K562 (cell line): Measurements from ENCODE around the gene SPATA31C1. TPM values are rescaled to one million over a fixed set of nuclear protein-coding genes. Genes with fewer than 3 reads are reported as not detected.

Experiments used
- ATAC-seq: fragments of 200-7000 bp; cut with Tn5 transposase; 3 replicates; pipeline ENCODE4 v1.9.1; 2020; ENCODE audit warnings: moderate library complexity
- BruUV-seq: library from RNA; stranded (reverse); fragments of 400-500 nt; replicated peaks from 2 replicates; lab custom pipeline; 2021; lab: Mats Ljungman, UMichigan
- CTCF ChIA-PET: fragments of 300-600 bp; formaldehyde crosslinking; extraction: SDS; loops from one replicate; lab custom pipeline; 2021; ENCODE audit warnings: low intra/inter-chr PET ratio; lab: Yijun Ruan, JAX
- POLR2A ChIA-PET: fragments of 300-600, 350-650 bp; sonication (Branson Sonifier 250); formaldehyde crosslinking; extraction: SDS; loops from one replicate; lab custom pipeline; 2021; ENCODE audit warnings: antibody characterized with exemption, inconsistent platforms; lab: Yijun Ruan, JAX
- DNase-seq, 4 experiments: peaks; one replicate each; pipeline versions ENCODE4 v3.0.0 to v3.0.0-alpha.2; 2011 to 2018; ENCODE audit warnings: low spot score in 3 of 4, mixed read lengths in 3 of 4; ENCODE audit errors: extremely low read depth in 1 of 4
- FAIRE-seq: peaks from 2 replicates; lab custom pipeline; 2011; peaks lifted over from hg19 to GRCh38; lab: Jason Lieb, UNC
- H2AFZ ChIP-seq: 2 replicates; pipeline ENCODE4 v1.6.0; 2011; ENCODE audit warnings: low read depth, low read length, control low read depth, inconsistent platforms
- H3K27ac ChIP-seq: fragments of 200-600 bp; 3 replicates; pipeline ENCODE4 v1.8.0; 2011; ENCODE audit warnings: low read depth, mild to moderate bottlenecking, control low read depth, inconsistent platforms, low read length, moderate library complexity, mixed read lengths; ENCODE audit errors: extremely low read depth
- H3K27me3 ChIP-seq, 2 experiments: fragments of 300-600 bp in 1 of 2; 2 replicates in 1 of 2; 3 replicates in 1 of 2; pipeline versions ENCODE4 v1.6.0 to v1.8.0; 2011; ENCODE audit warnings: inconsistent platforms in 2 of 2, low read length in 2 of 2, mild to moderate bottlenecking in 1 of 2, mixed read lengths in 1 of 2, moderate library complexity in 1 of 2; ENCODE audit not compliant: control insufficient read depth in 2 of 2, insufficient read depth in 2 of 2
- H3K36me3 ChIP-seq: fragments of 300-600 bp; 3 replicates; pipeline ENCODE4 v1.8.0; 2011; ENCODE audit warnings: mild to moderate bottlenecking, low read length, inconsistent platforms; ENCODE audit not compliant: control insufficient read depth, insufficient read depth
- H3K4me1 ChIP-seq, 2 experiments: fragments of 200-600 bp in 1 of 2; replicated peaks in 1 of 2; 2 replicates in 1 of 2; 3 replicates in 1 of 2; pipeline versions ENCODE4 v1.5.1 to v1.8.0; 2011; ENCODE audit warnings: inconsistent platforms in 2 of 2, low read length in 2 of 2, mild to moderate bottlenecking in 1 of 2, mixed read lengths in 1 of 2, moderate library complexity in 1 of 2; ENCODE audit not compliant: control insufficient read depth in 2 of 2, insufficient read depth in 2 of 2
- H3K4me2 ChIP-seq: 2 replicates; pipeline ENCODE4 v1.6.1; 2011; ENCODE audit warnings: low read length, control low read depth, inconsistent platforms, mixed read lengths; ENCODE audit not compliant: insufficient read depth
- H3K4me3 ChIP-seq: fragments of 200-600 bp; sonication (generic), shearing (Covaris generic); 2 replicates; pipeline ENCODE4 v1.5.1; 2016; ENCODE audit warnings: control low read depth, inconsistent platforms
- H3K79me2 ChIP-seq: fragments of 200-600 bp; 3 replicates; pipeline ENCODE4 v1.8.0; 2011; ENCODE audit warnings: low read length, inconsistent platforms; ENCODE audit not compliant: control insufficient read depth, insufficient read depth
- H3K9ac ChIP-seq, 2 experiments: 2 replicates each; pipeline versions ENCODE4 v1.6.0 to v1.6.1; 2011; ENCODE audit warnings: low read depth in 2 of 2, low read length in 2 of 2, control low read depth in 1 of 2, inconsistent platforms in 1 of 2, mild to moderate bottlenecking in 1 of 2, mixed read lengths in 1 of 2; ENCODE audit not compliant: insufficient read depth in 1 of 2
- H3K9me1 ChIP-seq: one replicate; pipeline ENCODE4 v1.6.0; 2011; ENCODE audit warnings: inconsistent platforms, mild to moderate bottlenecking, low read length, moderate library complexity; ENCODE audit not compliant: control insufficient read depth, insufficient read depth
- H3K9me3 ChIP-seq: replicated peaks from 2 replicates; pipeline ENCODE4 v1.5.1; 2011; ENCODE audit warnings: low read depth, low read length, inconsistent platforms; ENCODE audit not compliant: control insufficient read depth, insufficient read depth
- H4K20me1 ChIP-seq: replicated peaks from 2 replicates; pipeline ENCODE4 v1.6.1; 2011; ENCODE audit warnings: low read length, inconsistent platforms, mixed read lengths; ENCODE audit not compliant: control insufficient read depth, insufficient read depth
- DMBX1 ChIP-seq: fragments of 250-450 bp; sonication (Bioruptor Pico); IDR thresholded peaks from 2 replicates; pipeline ENCODE4 v1.8.0; 2022; ENCODE audit warnings: inconsistent platforms, mild to moderate bottlenecking, moderate library complexity, borderline replicate concordance
- EWSR1 ChIP-seq: fragments of 450-650 bp; IDR thresholded peaks from 2 replicates; pipeline ENCODE4 v1.6.1; 2018; ENCODE audit warnings: borderline replicate concordance, mild to moderate bottlenecking, low read depth, moderate library complexity; ENCODE audit not compliant: partially characterized antibody
- GTF2E2 ChIP-seq: fragments of 200-800 bp; sonication (Bioruptor generic); IDR thresholded peaks from 2 replicates; pipeline ENCODE4 v1.6.1; 2016; ENCODE audit warnings: missing genetic modification characterization, missing compliant biosample characterization
- NFXL1 ChIP-seq: fragments of 450-650 bp; formaldehyde crosslinking; IDR thresholded peaks from 2 replicates; pipeline ENCODE4 v1.4.0; 2021; ENCODE audit warnings: mild to moderate bottlenecking
- RAD21 ChIP-seq, 2 experiments: fragments of 250-450 bp in 1 of 2; fragments of 450-650 bp in 1 of 2; sonication (Bioruptor Pico) in 1 of 2; formaldehyde crosslinking in 1 of 2; IDR thresholded peaks in 1 of 2; conservative IDR thresholded peaks in 1 of 2; 2 replicates each; pipeline versions ENCODE4 v1.4.0 to v1.8.0; 2020 to 2022; ENCODE audit warnings: mild to moderate bottlenecking in 2 of 2, moderate library complexity in 1 of 2
- ZNF146 ChIP-seq: IDR thresholded peaks from one replicate; pipeline ENCODE4 v1.6.1; 2018; ENCODE audit warnings: missing compliant biosample characterization; ENCODE audit not compliant: unreplicated experiment
- WGBS: fragments of 100-300 bp; shearing (Covaris generic); methylation state at CpG from one replicate; pipeline ENCODE4 v1.1.6; 2016; ENCODE audit warnings: low coverage, mixed read lengths; ENCODE audit not compliant: insufficient coverage; ENCODE audit errors: missing lambda C conversion rate; 5-methylcytosine and 5-hydroxymethylcytosine counted together
- in situ Hi-C: fragments of 300-500 bp; cut with MboI; formaldehyde crosslinking; loops from 4 replicates; pipeline ENCODE4 v1.15.0; 2018; ENCODE audit warnings: inconsistent platforms, mixed read lengths
- intact Hi-C: fragments of 100-400 bp; cut with micrococcal nuclease; formaldehyde crosslinking; loops from 2 replicates; pipeline ENCODE4 v1.14.2; 2022
- polyA plus RNA-seq, 8 experiments: library from polyadenylated mRNA; depleted of rRNA in 4 of 8; stranded (reverse) in 5 of 8; unstranded in 3 of 8; fragments of >200 nt; fragmentation: Nextera tagmentation in 2 of 8; fragmentation: Illumina TruSeq in 1 of 8; extraction: Ambion mirVana in 2 of 8; extraction: Trizol in 1 of 8; gene quantifications; 2 replicates each; pipeline versions ENCODE4 v1.2.1 to v1.2.3, GENCODE V29; 2011 to 2014; ENCODE audit warnings: inconsistent platforms in 1 of 8, missing spikeins in 1 of 8
- total RNA-seq, 7 experiments: library from RNA; depleted of rRNA in 6 of 7; stranded (reverse); fragments of >200 nt in 6 of 7; fragmentation: Illumina TruSeq in 2 of 7; extraction: Trizol in 2 of 7; gene quantifications; 2 replicates each; pipeline versions ENCODE4 v1.2.1 to v1.2.3, GENCODE V29; 2011 to 2021; ENCODE audit warnings: low replicate concordance in 1 of 7
- TF ChIP-seq, protein P1 (sequence below): sonication (generic); formaldehyde crosslinking; IDR thresholded peaks from 2 replicates; pipeline ENCODE4 v1.8.0; 2023; ENCODE audit warnings: mild to moderate bottlenecking, missing genetic modification reagents
- TF ChIP-seq, protein P2 (sequence below): fragments of 250-450 bp; sonication (Bioruptor Pico); IDR thresholded peaks from 2 replicates; pipeline ENCODE4 v1.8.0; 2022; ENCODE audit warnings: moderate library complexity, mild to moderate bottlenecking, inconsistent platforms
- TF ChIP-seq, protein P3 (sequence below): fragments of 200-800 bp; sonication (Bioruptor generic); IDR thresholded peaks from 2 replicates; pipeline ENCODE4 v1.6.1; 2017; ENCODE audit warnings: missing genetic modification characterization, missing compliant biosample characterization
- TF ChIP-seq, protein P4 (sequence below): sonication (generic); formaldehyde crosslinking; IDR thresholded peaks from 2 replicates; pipeline ENCODE4 v1.8.0; 2023; ENCODE audit warnings: mild to moderate bottlenecking, missing genetic modification reagents

Gene SPATA31C1
- total and polyA plus RNA-seq, 9 of the 15 experiments (the other 6 are each of a cell fraction or from before 2014, with no cell fraction given) = 0.03 to 0.15 (median 0.05) TPM; not detected in 3

DNA sequence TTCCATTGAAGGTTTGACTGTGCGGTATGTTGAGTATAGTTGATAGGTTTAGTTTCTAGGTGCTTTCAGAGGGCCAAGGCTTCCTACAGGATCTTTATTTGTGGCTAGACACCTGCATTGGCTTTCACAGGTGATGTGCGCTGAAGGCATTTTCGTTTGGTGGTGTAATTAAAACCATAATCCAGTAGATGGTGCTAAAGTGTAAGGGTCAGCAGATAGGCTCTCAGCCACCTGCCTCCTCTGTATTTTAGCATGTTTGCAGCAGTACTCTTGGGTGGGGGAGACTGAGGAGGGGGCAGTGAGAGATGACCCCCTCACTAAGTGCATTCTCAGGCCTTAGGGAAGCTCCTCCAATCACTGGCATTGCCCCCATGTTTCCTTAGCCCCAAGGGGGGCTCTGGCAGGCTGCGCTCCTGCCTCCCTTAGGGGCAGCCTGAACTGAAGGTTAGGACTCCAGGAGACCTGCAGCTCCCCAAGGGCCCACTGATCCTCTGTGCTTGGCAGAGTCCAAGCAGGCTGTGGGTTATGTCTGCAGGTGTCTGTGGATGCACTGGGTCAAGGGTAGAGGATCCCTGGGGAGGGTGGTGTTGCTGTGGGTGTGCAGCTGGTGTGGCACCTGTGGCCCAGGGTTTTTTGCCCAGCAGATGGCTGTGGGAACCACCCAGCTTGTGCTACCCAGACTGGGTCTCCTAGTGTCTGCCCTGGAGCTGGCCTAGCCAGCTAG lies 33.2 kb downstream of the SPATA31C1 start:
- POLR2A ChIA-PET = no interaction called here
- no peaks in the 10 kb centered on the region for H3K36me3 ChIP-seq
- DNase-seq (peak; percentile 18 to 55 (median 26)), FAIRE-seq (peak; percentile 23), ATAC-seq (peak; percentile 73)
- no peaks in the 10 kb centered on the region for H3K79me2 ChIP-seq
- no peak overlapping the region for H3K4me2 ChIP-seq
- H3K4me3 ChIP-seq = no peak overlapping the region
- H2AFZ ChIP-seq = no peak overlapping the region
- no peaks in the 10 kb centered on the region for H3K9me1 ChIP-seq
- no peak overlapping the region for H3K27ac ChIP-seq
- no peaks in the 10 kb centered on the region; a peak in 1 of 5 replicates for H3K27me3 ChIP-seq
- whole genome bisulfite sequencing = 0% methylated on average over 4 of the region's 4 CpGs
- no peaks in the 10 kb centered on the region for H3K9me3 ChIP-seq
- no peaks in the 10 kb centered on the region for H3K4me1 ChIP-seq
- H3K9ac ChIP-seq = no peak overlapping the region
- no TSS peak for BruUV-seq
- H4K20me1 ChIP-seq = no peaks in the 10 kb centered on the region
- intact Hi-C loops = loop anchor here (1.0 to 5.0 kb wide), 3 partner anchors 90 to 626 kb away; no protein-coding TSS in a partner anchor
- in situ Hi-C loops = loop anchor here (25.0 kb wide), 2 partner anchors 611 to 1061 kb away; no protein-coding TSS in a partner anchor
- CTCF ChIA-PET = interaction anchor here (0.7 to 1.5 kb wide), 3 partner anchors 90 to 630 kb away, joined by 3 to 7 read pairs (median 3); no protein-coding TSS in a partner anchor
- TF ChIP-seq, protein P1, sequence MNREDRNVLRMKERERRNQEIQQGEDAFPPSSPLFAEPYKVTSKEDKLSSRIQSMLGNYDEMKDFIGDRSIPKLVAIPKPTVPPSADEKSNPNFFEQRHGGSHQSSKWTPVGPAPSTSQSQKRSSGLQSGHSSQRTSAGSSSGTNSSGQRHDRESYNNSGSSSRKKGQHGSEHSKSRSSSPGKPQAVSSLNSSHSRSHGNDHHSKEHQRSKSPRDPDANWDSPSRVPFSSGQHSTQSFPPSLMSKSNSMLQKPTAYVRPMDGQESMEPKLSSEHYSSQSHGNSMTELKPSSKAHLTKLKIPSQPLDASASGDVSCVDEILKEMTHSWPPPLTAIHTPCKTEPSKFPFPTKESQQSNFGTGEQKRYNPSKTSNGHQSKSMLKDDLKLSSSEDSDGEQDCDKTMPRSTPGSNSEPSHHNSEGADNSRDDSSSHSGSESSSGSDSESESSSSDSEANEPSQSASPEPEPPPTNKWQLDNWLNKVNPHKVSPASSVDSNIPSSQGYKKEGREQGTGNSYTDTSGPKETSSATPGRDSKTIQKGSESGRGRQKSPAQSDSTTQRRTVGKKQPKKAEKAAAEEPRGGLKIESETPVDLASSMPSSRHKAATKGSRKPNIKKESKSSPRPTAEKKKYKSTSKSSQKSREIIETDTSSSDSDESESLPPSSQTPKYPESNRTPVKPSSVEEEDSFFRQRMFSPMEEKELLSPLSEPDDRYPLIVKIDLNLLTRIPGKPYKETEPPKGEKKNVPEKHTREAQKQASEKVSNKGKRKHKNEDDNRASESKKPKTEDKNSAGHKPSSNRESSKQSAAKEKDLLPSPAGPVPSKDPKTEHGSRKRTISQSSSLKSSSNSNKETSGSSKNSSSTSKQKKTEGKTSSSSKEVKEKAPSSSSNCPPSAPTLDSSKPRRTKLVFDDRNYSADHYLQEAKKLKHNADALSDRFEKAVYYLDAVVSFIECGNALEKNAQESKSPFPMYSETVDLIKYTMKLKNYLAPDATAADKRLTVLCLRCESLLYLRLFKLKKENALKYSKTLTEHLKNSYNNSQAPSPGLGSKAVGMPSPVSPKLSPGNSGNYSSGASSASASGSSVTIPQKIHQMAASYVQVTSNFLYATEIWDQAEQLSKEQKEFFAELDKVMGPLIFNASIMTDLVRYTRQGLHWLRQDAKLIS (CRISPR knock-in tag) = no peak
- TF ChIP-seq RAD21 (CRISPR knock-in tag; conservative IDR thresholded peaks at IDR 0.05 in 1 of 2, IDR thresholded peaks at IDR 0.05 in 1 of 2) (peak; percentile 65 to 80), GTF2E2 (tag) (no peak), DMBX1 (CRISPR knock-in tag) (no peak), NFXL1 (CRISPR knock-in tag) (no peak), ZNF146 (CRISPR knock-in tag) (no peak), EWSR1 (no peak)
- TF ChIP-seq, protein P2, sequence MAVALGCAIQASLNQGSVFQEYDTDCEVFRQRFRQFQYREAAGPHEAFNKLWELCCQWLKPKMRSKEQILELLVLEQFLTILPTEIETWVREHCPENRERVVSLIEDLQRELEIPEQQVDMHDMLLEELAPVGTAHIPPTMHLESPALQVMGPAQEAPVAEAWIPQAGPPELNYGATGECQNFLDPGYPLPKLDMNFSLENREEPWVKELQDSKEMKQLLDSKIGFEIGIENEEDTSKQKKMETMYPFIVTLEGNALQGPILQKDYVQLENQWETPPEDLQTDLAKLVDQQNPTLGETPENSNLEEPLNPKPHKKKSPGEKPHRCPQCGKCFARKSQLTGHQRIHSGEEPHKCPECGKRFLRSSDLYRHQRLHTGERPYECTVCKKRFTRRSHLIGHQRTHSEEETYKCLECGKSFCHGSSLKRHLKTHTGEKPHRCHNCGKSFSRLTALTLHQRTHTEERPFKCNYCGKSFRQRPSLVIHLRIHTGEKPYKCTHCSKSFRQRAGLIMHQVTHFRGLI (CRISPR knock-in tag) = no peak
- TF ChIP-seq, protein P3, sequence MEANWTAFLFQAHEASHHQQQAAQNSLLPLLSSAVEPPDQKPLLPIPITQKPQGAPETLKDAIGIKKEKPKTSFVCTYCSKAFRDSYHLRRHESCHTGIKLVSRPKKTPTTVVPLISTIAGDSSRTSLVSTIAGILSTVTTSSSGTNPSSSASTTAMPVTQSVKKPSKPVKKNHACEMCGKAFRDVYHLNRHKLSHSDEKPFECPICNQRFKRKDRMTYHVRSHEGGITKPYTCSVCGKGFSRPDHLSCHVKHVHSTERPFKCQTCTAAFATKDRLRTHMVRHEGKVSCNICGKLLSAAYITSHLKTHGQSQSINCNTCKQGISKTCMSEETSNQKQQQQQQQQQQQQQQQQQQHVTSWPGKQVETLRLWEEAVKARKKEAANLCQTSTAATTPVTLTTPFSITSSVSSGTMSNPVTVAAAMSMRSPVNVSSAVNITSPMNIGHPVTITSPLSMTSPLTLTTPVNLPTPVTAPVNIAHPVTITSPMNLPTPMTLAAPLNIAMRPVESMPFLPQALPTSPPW (CRISPR knock-in tag) = no peak
- TF ChIP-seq, protein P4, sequence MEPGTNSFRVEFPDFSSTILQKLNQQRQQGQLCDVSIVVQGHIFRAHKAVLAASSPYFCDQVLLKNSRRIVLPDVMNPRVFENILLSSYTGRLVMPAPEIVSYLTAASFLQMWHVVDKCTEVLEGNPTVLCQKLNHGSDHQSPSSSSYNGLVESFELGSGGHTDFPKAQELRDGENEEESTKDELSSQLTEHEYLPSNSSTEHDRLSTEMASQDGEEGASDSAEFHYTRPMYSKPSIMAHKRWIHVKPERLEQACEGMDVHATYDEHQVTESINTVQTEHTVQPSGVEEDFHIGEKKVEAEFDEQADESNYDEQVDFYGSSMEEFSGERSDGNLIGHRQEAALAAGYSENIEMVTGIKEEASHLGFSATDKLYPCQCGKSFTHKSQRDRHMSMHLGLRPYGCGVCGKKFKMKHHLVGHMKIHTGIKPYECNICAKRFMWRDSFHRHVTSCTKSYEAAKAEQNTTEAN (CRISPR knock-in tag) = no peak
